HPDE6-E6E7 (cell line): Measurements from ENCODE around the gene TBL1X.

Experiments
- DNase-seq: peaks from one replicate; pipeline ENCODE4 v3.0.0; 2011; ENCODE audit warnings: missing footprints; ENCODE audit errors: extremely low spot score

The TBL1X gene

DNA sequence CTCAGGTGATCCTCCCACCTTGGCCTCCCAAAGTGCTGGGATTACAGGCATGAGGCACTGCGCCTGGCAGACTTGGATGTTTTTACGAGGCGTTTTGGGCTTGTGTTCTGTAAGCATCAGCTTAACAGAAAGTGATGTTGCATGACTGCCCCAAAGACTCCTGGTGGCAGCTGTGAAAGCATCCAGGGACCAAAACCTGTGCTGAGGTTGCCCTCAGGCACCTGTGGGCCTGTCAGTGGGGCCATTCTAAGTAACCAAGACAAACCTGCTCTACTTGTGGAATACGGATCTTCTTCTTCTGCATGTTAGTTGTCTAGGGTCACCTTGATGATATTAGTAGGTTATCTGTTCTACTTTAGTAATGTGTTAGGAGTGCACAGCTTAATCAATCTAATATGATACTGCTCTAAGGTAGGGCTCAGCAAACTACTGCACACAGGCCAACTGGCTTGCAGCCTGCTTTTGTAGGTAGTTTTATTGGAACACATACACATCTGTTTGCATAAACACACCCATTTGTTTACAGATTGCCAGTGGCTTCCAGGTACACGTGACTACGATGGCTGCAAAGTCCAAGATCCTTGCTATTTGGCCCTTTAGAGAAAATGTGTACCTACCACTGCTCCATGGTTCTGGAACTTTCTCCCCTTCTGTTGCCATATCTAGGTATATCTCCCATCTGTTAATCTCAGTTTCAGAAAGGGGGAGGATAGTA, 164.1 kb downstream of the TBL1X start:
- DNase-seq = no peak

DNA sequence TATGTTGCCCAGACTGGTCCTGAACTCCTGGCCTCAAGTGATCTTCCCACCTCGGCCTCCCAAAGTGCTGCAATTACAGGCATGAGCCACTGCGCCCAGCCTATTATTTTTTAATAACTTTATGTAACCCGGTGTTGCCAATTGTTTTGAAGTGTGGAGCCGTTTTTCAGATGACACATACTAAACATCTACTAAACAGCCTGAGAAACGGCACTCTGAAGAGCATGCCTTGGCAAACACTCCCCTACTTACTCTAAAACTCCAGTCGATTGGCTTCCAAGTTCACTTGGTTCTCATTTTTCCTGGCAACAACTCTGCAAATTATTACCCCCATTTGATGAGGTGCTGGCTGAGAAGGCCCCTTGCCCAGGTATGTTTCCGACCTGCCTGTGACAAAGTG, 169.7 kb downstream of the TBL1X start:
- no peak for DNase-seq

DNA sequence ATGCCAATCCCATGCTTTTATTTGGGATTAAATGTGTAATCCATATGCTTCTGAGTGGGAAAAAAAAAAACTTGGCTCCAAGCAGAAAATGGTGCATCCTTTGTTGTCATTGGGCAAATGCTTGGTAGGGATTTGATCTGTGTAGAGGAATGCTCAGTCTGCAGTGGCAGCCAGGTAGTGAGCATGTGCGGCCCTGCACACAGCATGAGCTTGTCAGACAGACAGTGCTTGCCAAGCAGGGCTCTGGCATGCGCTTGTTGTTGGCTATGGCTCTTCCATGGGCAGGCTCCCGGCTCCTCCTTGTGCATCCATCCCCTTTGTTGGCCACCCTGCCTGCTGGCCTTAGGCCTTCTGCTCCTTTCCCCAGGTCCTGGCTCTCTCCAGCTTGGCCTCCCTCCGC, 170.5 kb downstream of the TBL1X start:
- no peak for DNase-seq

DNA sequence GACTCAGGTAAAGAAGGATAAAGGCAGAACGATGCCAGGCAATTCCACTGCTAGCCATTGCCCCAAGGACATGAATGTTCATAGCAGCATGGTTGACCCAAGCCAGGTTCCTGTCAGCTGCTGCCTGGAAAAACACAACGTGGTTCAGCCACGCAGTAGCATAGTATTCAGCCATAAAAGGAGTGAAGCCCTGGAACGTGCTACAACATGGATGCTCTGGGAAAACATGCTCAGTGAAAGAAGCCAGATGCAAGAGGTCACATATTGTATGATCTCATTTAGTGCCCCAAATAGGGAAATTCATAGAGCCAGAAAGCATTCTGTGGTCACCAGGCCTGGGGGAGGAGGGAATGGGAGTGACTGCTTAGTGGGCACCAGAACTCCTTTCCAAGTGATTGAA, 170.9 kb downstream of the TBL1X start:
- no peak for DNase-seq

DNA sequence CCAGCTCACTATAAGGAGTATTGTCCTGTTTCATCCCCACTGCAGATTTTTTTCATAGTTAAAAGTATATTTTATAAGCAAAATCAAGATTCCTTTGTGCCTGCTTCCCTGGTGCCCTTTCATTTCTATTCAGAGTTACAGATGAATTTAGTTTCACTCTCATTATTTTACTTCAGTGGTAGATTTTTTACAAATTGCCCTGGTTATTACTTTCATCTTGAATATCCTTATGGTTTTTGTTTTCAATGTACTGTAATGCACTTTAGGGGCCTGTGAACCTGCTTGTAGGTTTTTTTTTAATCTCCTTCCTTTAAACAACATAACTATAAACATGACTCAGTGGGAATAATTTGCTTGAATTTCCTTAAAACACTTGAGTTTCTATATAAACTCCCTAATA, 174.0 kb downstream of the TBL1X start:
- no peak for DNase-seq

DNA sequence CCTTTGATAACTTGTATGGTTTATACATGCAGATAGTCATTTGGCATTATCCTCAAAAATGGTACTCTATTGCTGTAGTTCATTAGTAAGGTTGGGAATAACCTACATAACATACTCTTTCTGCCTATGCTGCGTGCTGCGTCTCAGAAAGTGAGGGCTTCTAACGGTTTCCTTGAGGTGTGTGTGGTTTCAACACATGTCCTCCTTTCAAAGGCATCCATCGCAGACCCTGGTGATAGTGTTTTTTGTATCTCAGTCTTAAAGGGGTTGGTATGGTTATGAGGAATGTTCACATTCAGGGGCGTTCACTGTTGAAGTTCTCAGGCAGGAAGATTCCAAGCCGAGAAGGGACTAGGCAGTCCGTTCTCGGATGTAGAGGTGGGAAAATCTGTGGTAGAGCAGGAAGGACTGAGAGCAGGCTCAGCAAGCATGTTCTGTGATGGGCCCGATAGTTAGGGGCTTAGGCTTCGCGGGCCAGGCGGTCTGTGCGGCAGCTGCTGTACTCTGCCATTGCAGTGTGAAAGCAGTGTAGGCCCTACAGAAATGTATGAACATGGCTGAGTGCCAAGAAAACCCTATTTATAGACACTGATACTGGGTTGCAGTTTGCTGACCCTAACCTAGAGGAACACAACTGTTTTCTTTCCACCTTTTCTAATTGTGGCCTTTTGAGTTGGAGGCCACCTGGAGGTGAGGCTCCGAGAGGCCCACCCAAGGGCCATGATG, 177.6 kb downstream of the TBL1X start:
- DNase-seq = no peak

DNA sequence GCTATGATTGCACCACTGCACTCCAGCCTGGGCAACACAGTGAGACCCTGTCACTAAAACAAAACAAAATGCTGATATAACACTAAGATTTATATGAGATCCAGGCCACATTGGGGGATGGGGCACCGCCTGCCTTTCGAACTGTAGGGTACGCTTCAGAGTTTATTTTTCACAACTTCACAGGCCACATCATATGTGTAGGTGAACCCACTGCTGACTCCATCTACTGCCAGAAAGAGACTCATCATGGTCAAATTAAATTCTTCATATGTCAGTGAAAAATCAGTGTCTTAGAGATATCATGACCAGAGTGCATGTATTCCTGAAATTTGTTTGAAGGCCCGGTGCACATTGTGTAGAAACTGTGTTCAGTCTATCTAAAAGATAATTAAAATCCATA, 178.9 kb downstream of the TBL1X start:
- DNase-seq = no peak

DNA sequence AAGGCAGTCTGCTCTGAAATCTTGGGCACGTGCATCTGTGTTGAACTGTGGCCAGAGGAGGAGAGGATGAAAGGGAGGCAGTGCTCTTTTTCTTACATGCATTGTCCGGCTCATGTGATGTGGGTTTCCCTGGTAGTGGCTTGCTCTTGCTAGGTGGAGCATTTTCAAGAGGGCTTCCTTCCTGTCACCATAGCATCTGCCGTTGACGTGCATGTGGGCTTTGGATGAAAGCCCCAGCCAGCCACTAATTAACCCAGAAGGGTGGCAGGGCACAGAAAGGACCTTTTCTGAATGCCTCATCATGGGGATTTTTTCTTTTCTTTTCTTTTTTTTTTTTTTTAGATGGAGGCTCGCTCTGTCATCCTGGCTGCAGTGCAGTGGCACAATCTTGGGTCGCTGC, 179.5 kb downstream of the TBL1X start:
- DNase-seq = no peak

DNA sequence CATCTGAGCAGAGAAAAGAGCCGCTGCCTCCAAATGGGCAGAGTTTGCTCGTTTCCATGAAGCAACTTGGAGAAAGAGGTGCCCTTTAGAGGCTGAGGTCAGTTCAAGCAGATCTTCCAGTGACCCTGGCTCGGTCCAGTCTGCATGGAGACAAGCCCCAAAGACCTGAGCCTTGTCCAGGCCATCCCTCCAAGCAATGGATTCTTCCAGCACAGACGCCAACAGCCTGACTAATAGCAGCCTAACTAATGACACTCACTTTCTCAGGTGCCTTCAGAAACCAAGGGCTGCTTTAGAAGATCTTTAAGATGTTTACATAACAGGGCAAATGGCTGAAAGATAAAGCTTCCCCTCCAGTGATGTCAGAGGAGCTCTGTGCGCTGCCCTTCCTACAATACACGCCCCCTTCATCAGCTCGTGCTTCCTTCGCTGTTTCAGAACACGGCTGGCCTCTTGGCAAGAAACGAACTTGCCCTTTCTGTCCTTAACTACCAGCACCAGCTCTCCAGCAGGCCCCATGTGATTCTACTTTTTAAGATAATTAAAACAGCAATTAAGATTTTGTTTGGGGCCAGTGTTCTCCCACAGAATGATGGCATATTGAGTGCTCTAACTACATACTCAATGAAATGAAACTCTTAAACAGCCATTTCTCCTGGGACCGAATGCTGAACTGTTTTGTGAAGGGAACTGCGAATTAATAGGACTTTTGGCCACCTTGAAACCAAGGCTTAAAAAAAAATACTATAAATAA, 181.8 kb downstream of the TBL1X start:
- DNase-seq = no peak

DNA sequence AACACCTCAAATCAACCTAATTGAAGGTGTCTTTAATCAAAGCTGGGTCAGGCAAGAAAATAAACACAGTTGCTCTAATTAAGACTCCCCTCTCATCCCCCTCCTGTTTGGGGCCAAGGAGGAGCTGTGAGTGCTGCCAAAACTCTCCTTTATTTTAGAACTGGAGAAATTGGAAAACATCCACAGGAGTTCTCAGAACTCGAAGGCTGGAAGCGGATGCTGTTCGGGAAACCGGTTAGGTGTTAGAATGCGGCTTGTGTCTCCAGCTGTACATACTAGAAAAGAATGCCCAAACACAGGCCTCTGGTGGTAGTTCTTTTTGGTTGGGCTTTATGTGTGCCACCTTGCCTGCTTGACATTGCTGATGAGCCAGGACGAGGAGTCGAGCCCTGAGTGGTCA, 182.6 kb downstream of the TBL1X start:
- no peak for DNase-seq

DNA sequence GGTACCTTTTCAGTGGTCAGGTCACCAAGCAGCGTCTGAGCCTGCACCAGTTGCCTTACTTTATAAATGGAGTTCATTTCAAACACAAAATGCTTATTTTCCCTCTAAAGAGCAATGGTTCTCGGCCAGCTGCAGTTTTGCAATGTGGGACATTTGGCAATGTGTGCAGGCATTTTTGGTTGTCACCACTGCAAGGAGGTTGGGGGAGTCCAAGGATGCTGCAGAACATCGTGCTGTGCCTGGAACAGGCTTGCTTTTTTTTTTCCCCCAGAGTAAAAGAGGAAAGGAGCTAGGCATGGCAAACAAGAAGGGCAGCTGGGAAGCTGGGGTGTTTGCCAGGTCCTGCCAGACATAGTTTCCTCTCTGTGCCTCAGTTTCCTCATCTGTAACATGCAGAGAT, 185.2 kb downstream of the TBL1X start:
- no peak for DNase-seq

DNA sequence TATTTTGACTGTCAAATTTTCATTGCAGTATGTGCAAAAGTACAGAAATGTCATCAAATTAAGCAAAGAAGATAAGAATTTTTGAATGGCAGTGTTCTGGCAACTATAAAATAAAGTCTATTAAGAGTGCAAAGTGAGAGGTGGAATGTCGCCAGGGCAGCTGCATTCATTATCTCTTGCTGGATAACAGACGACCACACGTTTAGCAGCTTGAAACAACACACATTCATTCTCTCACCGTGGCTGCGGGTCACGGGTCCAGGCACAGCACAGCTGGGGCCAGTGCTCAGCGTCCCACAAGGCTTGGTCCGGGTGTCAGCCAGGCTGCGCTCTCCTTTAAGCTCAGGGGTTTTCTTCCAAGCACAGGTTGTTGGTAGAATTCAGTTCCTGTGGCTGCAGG, 186.9 kb downstream of the TBL1X start:
- DNase-seq = no peak

DNA sequence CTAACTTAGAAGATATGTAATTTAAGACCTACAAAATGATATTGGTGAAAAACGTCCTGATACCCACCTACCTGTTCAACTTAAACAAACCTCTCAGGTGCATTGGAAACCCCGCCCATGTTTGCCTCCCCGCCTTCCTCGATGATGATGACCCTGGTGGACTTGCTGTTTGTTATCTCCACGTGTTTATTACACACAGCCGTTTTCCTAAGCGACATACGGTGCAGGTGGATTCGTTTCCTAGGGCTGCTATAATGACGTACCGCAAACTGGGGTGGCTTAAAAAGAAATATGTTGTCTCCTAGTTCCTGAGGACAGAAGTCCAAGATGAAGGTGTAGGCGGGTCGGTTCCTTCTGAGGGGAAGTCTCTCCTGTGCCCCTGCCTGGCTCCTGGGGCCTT, 190.1 kb downstream of the TBL1X start:
- no peak for DNase-seq

DNA sequence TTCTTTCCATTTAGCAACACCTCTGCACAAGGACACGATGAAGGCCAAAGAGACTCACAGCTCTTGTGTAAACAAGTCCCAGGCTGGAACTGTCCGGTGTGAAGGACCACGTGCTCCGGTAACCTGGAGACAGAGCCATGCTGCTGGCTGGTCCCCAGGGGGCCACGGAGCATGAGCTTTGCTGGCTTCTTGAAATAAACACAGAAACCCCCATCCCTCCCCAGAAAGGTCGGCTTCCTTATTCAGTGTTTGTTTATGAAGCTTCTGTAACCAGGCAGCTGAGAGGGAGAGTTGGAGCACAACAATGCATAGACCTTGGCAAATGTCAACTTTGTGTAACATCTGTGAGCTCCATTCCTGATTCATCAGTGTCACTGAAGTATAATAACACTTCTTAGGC, 191.4 kb downstream of the TBL1X start:
- DNase-seq = no peak

DNA sequence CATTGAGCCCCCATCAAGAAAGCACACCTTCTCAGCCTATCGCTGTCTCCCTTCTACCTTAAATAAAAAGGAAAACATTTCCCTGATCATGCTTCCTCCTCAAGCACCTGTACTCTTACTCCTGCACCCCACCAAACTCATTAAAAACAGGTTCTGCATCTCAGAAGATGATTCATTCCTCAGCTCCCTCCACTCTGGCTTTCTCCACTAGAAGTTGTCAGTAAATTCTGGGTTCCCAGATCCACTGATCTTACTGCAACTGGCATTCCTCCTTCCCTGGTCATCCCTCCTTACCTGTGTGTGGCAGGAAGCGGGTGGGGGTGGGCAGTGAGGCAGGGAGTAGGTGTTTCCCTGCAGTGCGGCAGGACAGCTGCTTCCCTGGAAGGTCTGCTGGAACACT, 192.0 kb downstream of the TBL1X start:
- no peak for DNase-seq

DNA sequence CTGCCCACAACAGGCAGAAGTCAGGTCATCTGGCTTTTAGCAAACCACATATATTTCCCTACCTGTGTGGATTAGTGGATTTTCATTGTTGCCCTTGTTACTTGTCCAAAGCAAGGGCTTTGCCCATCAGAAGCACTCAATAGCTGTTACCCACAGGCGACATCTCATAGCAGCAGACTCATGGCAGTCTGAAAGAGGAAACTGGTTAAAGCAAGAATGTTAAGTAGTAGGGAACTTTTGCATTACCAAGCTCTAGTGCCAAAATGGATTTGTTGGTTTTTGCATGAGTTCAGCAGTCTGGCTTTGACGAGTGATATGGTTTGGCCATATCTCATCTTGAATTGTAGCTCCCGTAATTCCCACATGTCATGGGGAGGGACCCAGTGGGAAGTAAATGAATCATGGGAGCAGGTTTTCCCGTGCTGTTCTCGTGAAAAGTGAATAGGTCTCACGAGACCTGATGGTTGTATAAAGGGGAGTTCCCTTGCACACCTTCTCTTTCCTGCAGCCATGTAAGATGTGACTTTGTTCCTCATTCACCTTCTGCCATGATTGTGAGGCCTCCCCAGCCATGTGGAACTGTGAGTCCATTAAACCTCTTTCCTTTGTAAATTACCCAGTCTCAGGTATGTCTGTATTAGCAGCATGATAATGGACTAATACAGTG, 192.9 kb downstream of the TBL1X start:
- no peak for DNase-seq

DNA sequence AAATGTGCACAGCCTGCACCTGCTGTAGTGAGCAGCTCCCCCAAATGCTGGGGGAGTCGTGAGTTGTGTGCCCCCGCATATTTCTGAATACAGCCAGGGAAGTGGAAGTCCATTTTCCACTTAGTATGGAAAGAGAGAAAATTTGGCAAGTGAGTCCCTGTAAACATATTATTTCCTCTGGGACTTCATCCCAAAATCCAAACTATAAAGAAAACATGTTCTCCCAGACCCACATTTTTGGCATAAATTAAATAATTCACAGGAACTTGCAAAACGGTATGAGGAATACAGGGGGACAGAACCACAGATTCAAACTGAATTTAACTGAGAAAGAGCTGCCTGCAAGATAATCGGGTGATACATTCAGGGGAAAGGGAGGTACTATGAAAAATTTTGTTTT, 193.6 kb downstream of the TBL1X start:
- DNase-seq = no peak

DNA sequence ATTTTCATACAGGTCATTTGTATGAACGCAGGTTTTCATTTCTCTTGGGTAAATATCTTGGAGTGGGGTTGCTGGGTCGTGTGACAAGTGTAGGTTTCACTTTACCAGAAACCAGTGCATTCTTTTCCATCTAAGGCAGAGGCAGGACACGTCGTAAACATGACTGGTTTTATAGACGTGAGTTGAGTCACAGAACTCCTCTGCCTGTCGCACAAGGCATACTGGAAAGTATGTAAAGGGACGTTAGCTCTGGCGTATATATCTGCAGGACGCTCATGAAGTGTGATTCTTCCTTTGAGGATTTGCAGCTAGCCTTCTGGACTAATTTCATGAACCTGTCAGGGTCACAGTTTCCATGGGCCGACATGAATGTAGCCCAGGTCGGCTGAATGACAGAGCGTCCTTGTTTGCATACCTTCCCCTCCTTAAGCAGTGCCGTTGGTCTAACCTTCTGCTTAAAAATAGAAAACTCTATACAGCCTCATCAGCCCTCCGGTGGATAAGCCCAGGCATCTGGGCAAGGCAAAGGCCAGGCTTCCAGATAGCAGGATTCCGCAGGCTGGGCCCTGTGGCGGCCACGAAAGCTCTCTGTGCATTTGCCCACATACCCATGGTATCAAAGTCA, 194.8 kb downstream of the TBL1X start:
- DNase-seq = no peak

DNA sequence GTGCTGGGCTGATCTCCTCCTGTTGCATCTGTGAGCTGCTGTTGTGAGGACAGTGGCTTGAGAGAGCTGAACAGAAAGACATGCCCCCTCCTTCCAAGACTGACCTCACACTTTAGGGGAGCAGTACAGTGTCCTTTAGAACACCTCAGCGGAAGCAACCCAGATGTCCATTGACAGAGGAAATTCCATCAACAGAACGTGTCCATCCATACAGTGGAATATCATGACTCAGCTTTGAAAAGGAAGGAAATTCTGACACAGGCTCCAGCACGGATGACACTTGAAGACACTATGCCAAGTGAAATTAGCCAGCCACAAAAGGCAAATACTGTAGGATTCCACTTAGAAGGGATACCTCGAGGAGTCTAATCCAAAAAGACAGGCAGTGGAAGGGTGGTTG, 197.3 kb downstream of the TBL1X start:
- DNase-seq = no peak

DNA sequence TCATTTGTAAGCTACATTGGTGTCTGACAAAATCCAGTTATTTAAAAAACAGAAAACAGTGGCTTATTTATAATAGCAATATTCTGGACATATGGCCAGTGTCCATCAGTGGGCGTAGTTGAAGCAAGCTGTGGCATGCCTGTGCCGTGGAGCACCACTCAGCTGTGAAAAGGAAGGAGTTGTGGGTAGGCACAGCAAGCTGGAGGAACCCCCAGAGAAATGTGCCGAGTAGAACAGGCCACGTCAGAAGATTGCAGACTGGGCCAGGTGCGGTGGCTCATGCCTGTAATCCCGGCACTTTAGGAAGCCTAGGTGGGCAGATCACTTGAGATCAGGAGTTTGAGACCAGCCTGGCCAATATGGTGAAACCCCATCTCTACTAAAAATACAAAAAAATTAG, 198.4 kb downstream of the TBL1X start:
- DNase-seq = no peak

DNA sequence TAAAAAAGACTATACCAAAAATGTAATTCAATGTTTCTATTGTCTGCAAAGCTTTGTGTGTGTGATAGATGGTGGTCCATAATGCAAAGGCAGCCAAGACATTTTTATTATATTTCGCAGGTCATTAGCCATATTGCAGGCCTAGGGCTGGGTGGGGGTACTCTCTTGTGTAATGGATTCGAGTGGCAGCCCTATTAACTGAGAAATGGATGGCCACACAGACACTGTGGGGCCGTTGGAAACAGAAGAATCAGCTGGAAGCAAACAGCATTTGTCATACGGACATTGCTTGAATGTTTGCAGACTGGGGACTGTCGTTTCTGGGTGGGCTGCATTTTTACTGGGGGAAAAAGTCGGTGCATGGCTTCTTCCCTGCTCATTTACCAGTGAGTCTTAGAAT, 199.4 kb downstream of the TBL1X start:
- DNase-seq = no peak

DNA sequence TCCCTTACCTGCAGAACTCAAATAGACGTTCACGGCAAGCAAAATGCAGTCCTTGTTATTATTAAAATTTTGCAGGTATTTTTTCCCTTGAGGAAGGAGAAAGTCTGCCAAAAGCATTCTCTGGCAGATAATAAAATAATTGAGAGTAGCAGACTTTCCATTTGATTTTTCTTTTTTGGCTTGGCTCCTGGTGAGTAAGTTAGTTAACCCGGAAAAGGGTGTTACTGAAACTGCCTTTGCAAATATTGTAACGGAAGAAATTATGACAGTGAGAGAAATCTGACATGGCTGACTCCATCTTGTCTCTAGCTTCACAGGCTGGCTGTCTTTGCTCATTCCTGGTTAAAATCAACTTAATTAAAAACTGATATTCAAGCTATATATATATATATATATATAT, 200.3 kb downstream of the TBL1X start:
- DNase-seq = no peak
